DMS153 treated with DMSO at 0.1 percent for 48 hours (cell line): ENCODE results near the gene NDUFB8.
"Not testable (repeated sequence)": the region's sequence is repeated elsewhere in the genome, so short reads cannot be mapped to it uniquely, and the experiment has no call there.

Source experiments
- DNase-seq: peaks from one replicate; lab custom pipeline; 2025; ENCODE audit not compliant: unreplicated experiment; lab: John Stamatoyannopoulos, UW

The NDUFB8 gene

GRCh38 chr10:100529475-100530298 is at the start of gene NDUFB8:
Gene NDUFB8, minus strand, starts transcription at chr10:100529871. Its CDS starts 20 bp downstream, at chr10:100529851.
- peak; percentile 55 for DNase-seq

- no peak for DNase-seq
Observed at GRCh38 chr10:100576282-100576635, 46.6 kb upstream of the NDUFB8 start.

GRCh38 chr10:100575585-100576281 is 46.1 kb upstream of the NDUFB8 start:
- DNase-seq, result no peak

- not testable (repeated sequence) for DNase-seq
Observed at GRCh38 chr10:100575146-100575545, 45.5 kb upstream of the NDUFB8 start.

- no peak for DNase-seq
Observed at GRCh38 chr10:100571084-100571856, 41.6 kb upstream of the NDUFB8 start.

GRCh38 chr10:100570506-100570905 is 40.8 kb upstream of the NDUFB8 start:
- DNase-seq, result no peak

GRCh38 chr10:100569687-100570481 is 40.2 kb upstream of the NDUFB8 start:
- DNase-seq, result no peak

GRCh38 chr10:100568912-100569311 is 39.2 kb upstream of the NDUFB8 start:
- DNase-seq, result no peak

- DNase-seq, result no peak
Observed at GRCh38 chr10:100567826-100568225, 38.2 kb upstream of the NDUFB8 start.

- no peak for DNase-seq
Observed at GRCh38 chr10:100567249-100567648, 37.6 kb upstream of the NDUFB8 start.

- no peak for DNase-seq
Observed at GRCh38 chr10:100566561-100566960, 36.9 kb upstream of the NDUFB8 start.

GRCh38 chr10:100565206-100565985 is 35.7 kb upstream of the NDUFB8 start:
- DNase-seq, result no peak

GRCh38 chr10:100562008-100562672 is 32.5 kb upstream of the NDUFB8 start:
- DNase-seq, result peak; percentile 13

- no peak for DNase-seq
Observed at GRCh38 chr10:100561005-100561404, 31.3 kb upstream of the NDUFB8 start.

GRCh38 chr10:100560248-100560647 is 30.6 kb upstream of the NDUFB8 start:
- DNase-seq, result no peak

- DNase-seq, result no peak
Observed at GRCh38 chr10:100554902-100555301, 25.2 kb upstream of the NDUFB8 start.

GRCh38 chr10:100553929-100554328 is 24.3 kb upstream of the NDUFB8 start:
- DNase-seq, result no peak

- DNase-seq, result no peak
Observed at GRCh38 chr10:100551738-100552137, 22.1 kb upstream of the NDUFB8 start.

- no peak for DNase-seq
Observed at GRCh38 chr10:100551196-100551595, 21.5 kb upstream of the NDUFB8 start.

GRCh38 chr10:100544950-100545349 is 15.3 kb upstream of the NDUFB8 start:
- DNase-seq, result no peak
